Lower leg skin (tissue), 3 donors: Measurements from ENCODE around the gene KMT2C.

Experiments
- CTCF ChIP-seq, 3 donors: fragments of 450-650 bp; IDR thresholded peaks; one replicate each; pipeline ENCODE4 v1.5.1; 2016; ENCODE audit warnings: antibody characterized with exemption in 3 of 3, mild to moderate bottlenecking in 3 of 3, moderate library complexity in 2 of 3
- POLR2A ChIP-seq, 2 donors: fragments of 450-650 bp; IDR thresholded peaks; one replicate each; pipeline ENCODE4 v1.6.1; 2016 to 2017; ENCODE audit warnings: antibody characterized with exemption in 2 of 2, mild to moderate bottlenecking in 1 of 2, moderate library complexity in 1 of 2

- TF ChIP-seq CTCF (IDR thresholded peaks at IDR 0.05) (no peak), POLR2A (IDR thresholded peaks at IDR 0.05) (no peak)
These were observed 94.5 kb downstream of the KMT2C start for GRCh38 chr7:152341039-152341913.
